CD4-positive, alpha-beta T cell (primary cell): ENCODE data around the gene DNLZ. TPM values are rescaled to one million over a fixed set of nuclear protein-coding genes. Genes with fewer than 3 reads are reported as not detected.
"Not testable (repeated sequence)": the region's sequence is repeated elsewhere in the genome, so short reads cannot be mapped to it uniquely, and the experiment has no call there.

Source experiments
- ATAC-seq: fragments of 200-7000 bp; cut with Tn5 transposase; one replicate; pipeline ENCODE4 v1.10.0; 2022; ENCODE audit warnings: mild to moderate bottlenecking; ENCODE audit not compliant: poor library complexity
- CTCF ChIA-PET: fragments of 350-600 bp; sonication (Branson Sonifier 250); formaldehyde crosslinking; loops from one replicate; lab custom pipeline; 2021; ENCODE audit warnings: antibody characterized with exemption, inconsistent platforms; lab: Charles Lee
- POLR2A ChIA-PET: fragments of 350-600 bp; sonication (Branson Sonifier 250); formaldehyde crosslinking; loops from one replicate; lab custom pipeline; 2021; ENCODE audit warnings: antibody characterized with exemption, inconsistent platforms; lab: Charles Lee
- DNase-seq, 14 experiments: peaks; one replicate each; pipeline ENCODE4 v3.0.0-alpha.2; 2013 to 2020; ENCODE audit warnings: mixed read lengths in 2 of 14
- H3K27ac ChIP-seq, 2 donors: one replicate each; pipeline versions ENCODE4 v1.5.1 to v1.7.0; 2013; ENCODE audit warnings: low read length in 2 of 2, low read depth in 1 of 2, mild to moderate bottlenecking in 1 of 2
- H3K27me3 ChIP-seq, 2 experiments: 1 replicate in 1 of 2; 2 replicates in 1 of 2; pipeline versions ENCODE4 v1.6.1 to v1.7.0; 2013; ENCODE audit warnings: low read length in 2 of 2, control low read depth in 1 of 2, mild to moderate bottlenecking in 1 of 2, moderate library complexity in 1 of 2; ENCODE audit not compliant: insufficient read depth in 2 of 2, control insufficient read depth in 1 of 2
- H3K36me3 ChIP-seq: one replicate; pipeline ENCODE4 v1.6.1; 2013; ENCODE audit warnings: low read length, control low read depth; ENCODE audit not compliant: insufficient read depth
- H3K4me1 ChIP-seq: one replicate; pipeline ENCODE4 v1.6.1; 2013; ENCODE audit warnings: low read length, control low read depth; ENCODE audit not compliant: insufficient read depth
- H3K4me3 ChIP-seq: one replicate; pipeline ENCODE4 v1.5.1; 2013; ENCODE audit warnings: mild to moderate bottlenecking, low read length, moderate library complexity
- H3K9me3 ChIP-seq, 2 experiments: 1 replicate in 1 of 2; 2 replicates in 1 of 2; pipeline versions ENCODE4 v1.6.1 to v1.7.0; 2013; ENCODE audit warnings: low read length in 2 of 2, mild to moderate bottlenecking in 2 of 2, control low read depth in 1 of 2, moderate library complexity in 1 of 2; ENCODE audit not compliant: control insufficient read depth in 1 of 2, insufficient read depth in 1 of 2
- H3K27ac Mint-ChIP-seq: one replicate; pipeline ENCODE4 v1.8.0; 2020; ENCODE audit warnings: mixed read lengths
- H3K27me3 Mint-ChIP-seq: one replicate; pipeline ENCODE4 v1.8.0; 2021; ENCODE audit warnings: mixed read lengths
- H3K36me3 Mint-ChIP-seq: one replicate; pipeline ENCODE4 v1.8.0; 2021; ENCODE audit warnings: low read depth, mixed read lengths
- H3K4me1 Mint-ChIP-seq: one replicate; pipeline ENCODE4 v1.8.0; 2021; ENCODE audit warnings: low read depth, mixed read lengths
- H3K4me3 Mint-ChIP-seq: one replicate; pipeline ENCODE4 v1.8.0; 2020; ENCODE audit warnings: mild to moderate bottlenecking, mixed read lengths
- H3K9me3 Mint-ChIP-seq: one replicate; pipeline ENCODE4 v1.8.0; 2020; ENCODE audit warnings: mixed read lengths
- CTCF ChIP-seq: fragments of 200-600 bp; IDR thresholded peaks from one replicate; pipeline ENCODE4 v1.8.0; 2022; ENCODE audit warnings: antibody characterized with exemption, mild to moderate bottlenecking
- intact Hi-C, 2 experiments: fragments of 100-400 bp; cut with DNase I in 1 of 2; cut with micrococcal nuclease in 1 of 2; formaldehyde crosslinking; loops; one replicate each; pipeline versions ENCODE4 v1.15.1 to v1.9.0; 2023 to 2025; cut with DNase I, micrococcal nuclease
- total RNA-seq, 174 experiments: library from RNA in 2 of 174; stranded (reverse) in 2 of 174; gene quantifications; one replicate each; pipeline ENCODE4 v1.2.3 and lab custom pipeline; 2021 to 2026

Gene DNLZ
- total RNA-seq, 2 experiments from 2014 or later = 15.4 to 17.0 TPM

- no peaks in the 10 kb centered on the region for H3K9me3 ChIP-seq
- Mint-ChIP-seq H3K27me3 (no peaks in the 10 kb centered on the region), H3K4me1 (no peaks in the 10 kb centered on the region), H3K4me3 (no peak overlapping the region), H3K9me3 (no peaks in the 10 kb centered on the region), H3K27ac (no peak overlapping the region), H3K36me3 (no peaks in the 10 kb centered on the region)
- ATAC-seq = no peak
- ChIA-PET POLR2A (interaction anchor here (0.9 kb wide), 1 partner anchor 11 kb away, joined by 3 read pairs; the partner anchor contains the start of gene DNLZ), CTCF (no interaction called here)
- no peaks in the 10 kb centered on the region for H3K27me3 ChIP-seq
- TF ChIP-seq CTCF = no peak
- H3K36me3 ChIP-seq = no peaks in the 10 kb centered on the region
- no peaks in the 10 kb centered on the region for H3K4me1 ChIP-seq
- H3K27ac ChIP-seq = no peak overlapping the region
- DNase-seq = no peak
- intact Hi-C loops = no loop called here
- H3K4me3 ChIP-seq = no peak overlapping the region
Measured at GRCh38 chr9:136353088-136353487, 10.5 kb downstream of the DNLZ start.

- ChIA-PET CTCF (no interaction called here), POLR2A (no interaction called here)
- H3K9me3 Mint-ChIP-seq = no peaks in the 10 kb centered on the region
- H3K27me3 ChIP-seq = no peaks in the 10 kb centered on the region
- no peaks in the 10 kb centered on the region for H3K9me3 ChIP-seq
- no peak overlapping the region for H3K4me3 ChIP-seq
- no peaks in the 10 kb centered on the region for H3K36me3 ChIP-seq
- H3K4me1 ChIP-seq = no peaks in the 10 kb centered on the region
- no peak overlapping the region for H3K27ac ChIP-seq
- H3K36me3 Mint-ChIP-seq = no peaks in the 10 kb centered on the region
- H3K4me1 Mint-ChIP-seq = no peaks in the 10 kb centered on the region
- intact Hi-C loops = no loop called here
- H3K4me3 Mint-ChIP-seq = no peak overlapping the region
- TF ChIP-seq CTCF = no peak
- no peak overlapping the region for H3K27ac Mint-ChIP-seq
- ATAC-seq (peak; percentile 21), DNase-seq (no peak)
- no peaks in the 10 kb centered on the region for H3K27me3 Mint-ChIP-seq
Measured at GRCh38 chr9:136352682-136353081, 10.9 kb downstream of the DNLZ start.

- H3K4me3 ChIP-seq, intact Hi-C loops, H3K4me1 Mint-ChIP-seq, H3K4me1 ChIP-seq, H3K36me3 Mint-ChIP-seq, ATAC-seq, H3K27me3 ChIP-seq, DNase-seq, H3K27ac ChIP-seq, H3K9me3 ChIP-seq, POLR2A ChIA-PET, H3K27ac Mint-ChIP-seq, H3K4me3 Mint-ChIP-seq, H3K27me3 Mint-ChIP-seq, CTCF ChIA-PET, H3K36me3 ChIP-seq, H3K9me3 Mint-ChIP-seq: not testable (repeated sequence)
Measured at GRCh38 chr9:136351868-136352267, 11.7 kb downstream of the DNLZ start.

GRCh38 chr9:136351252-136351800 is 12.2 kb downstream of the DNLZ start:
- no peak overlapping the region for H3K27ac Mint-ChIP-seq
- no peaks in the 10 kb centered on the region for H3K9me3 ChIP-seq
- H3K4me3 Mint-ChIP-seq = no peak overlapping the region
- H3K36me3 ChIP-seq = no peaks in the 10 kb centered on the region
- POLR2A ChIA-PET = no interaction called here
- ATAC-seq (no peak), DNase-seq (no peak)
- no peaks in the 10 kb centered on the region for H3K4me1 Mint-ChIP-seq
- no peaks in the 10 kb centered on the region for H3K9me3 Mint-ChIP-seq
- CTCF ChIA-PET = no interaction called here
- intact Hi-C loops = no loop called here
- no peaks in the 10 kb centered on the region for H3K27me3 Mint-ChIP-seq
- H3K4me3 ChIP-seq = no peak overlapping the region
- no peaks in the 10 kb centered on the region for H3K27me3 ChIP-seq
- H3K27ac ChIP-seq = no peak overlapping the region
- H3K4me1 ChIP-seq = no peaks in the 10 kb centered on the region
- no peak for TF ChIP-seq CTCF
- no peaks in the 10 kb centered on the region for H3K36me3 Mint-ChIP-seq
